Testis (tissue), 3 donors: ENCODE results near the gene LILRB2. TPM values are rescaled to one million over a fixed set of nuclear protein-coding genes. Genes with fewer than 3 reads are reported as not detected.
A peak's percentile ranks its signal among the peaks of the same experiment; 100 is the strongest.

Experiments
- DNase-seq: peaks from one replicate; pipeline ENCODE4 v3.0.0-alpha.2; 2019
- H3K27ac ChIP-seq, 2 donors: fragments of 200-600 bp; sonication (generic); one replicate each; pipeline ENCODE4 v1.5.1; 2019
- H3K27me3 ChIP-seq: fragments of 200-600 bp; sonication (generic); one replicate; pipeline ENCODE4 v1.5.1; 2019
- H3K36me3 ChIP-seq: fragments of 200-600 bp; sonication (generic); one replicate; pipeline ENCODE4 v1.5.1; 2017; ENCODE audit warnings: low read depth; ENCODE audit errors: missing control alignments
- H3K4me1 ChIP-seq: fragments of 200-600 bp; sonication (generic); one replicate; pipeline ENCODE4 v1.5.1; 2019
- H3K4me3 ChIP-seq, 2 donors: fragments of 200-600 bp; sonication (generic); one replicate each; pipeline ENCODE4 v1.5.1; 2017 to 2019
- H3K9me3 ChIP-seq: fragments of 200-600 bp; sonication (generic); one replicate; pipeline ENCODE4 v1.5.1; 2017
- POLR2A ChIP-seq: fragments of 450-650 bp; IDR thresholded peaks from one replicate; pipeline ENCODE4 v1.6.1; 2017; ENCODE audit warnings: antibody characterized with exemption, mild to moderate bottlenecking, moderate library complexity
- WGBS, 2 donors: methylation state at CpG; one replicate each; pipeline ENCODE4 v1.1.5; 2018; 5-methylcytosine and 5-hydroxymethylcytosine counted together
- intact Hi-C: fragments of 100-400 bp; cut with DNase I; formaldehyde crosslinking; loops from one replicate; pipeline ENCODE4 v1.15.1; 2023; ENCODE audit warnings: low total_unique reads
- polyA plus RNA-seq: library from polyadenylated mRNA; stranded (reverse); fragments of 350-450 nt; fragmentation: Illumina TruSeq; extraction: RNeasy Lipid Tissue Mini Kit (QIAGEN cat#74804); gene quantifications from one replicate; pipeline ENCODE4 v1.2.3, GENCODE V29; 2014; ENCODE audit warnings: low read depth, low replicate concordance; ENCODE audit not compliant: insufficient read depth
- total RNA-seq, 2 donors: library from RNA; depleted of rRNA; stranded (reverse); fragments of >200 nt; gene quantifications; one replicate each; pipeline ENCODE4 v1.2.3, GENCODE V29; 2016
- TF ChIP-seq, protein P1 (sequence below), 3 experiments: fragments of 450-650 bp in 2 of 3; fragments of 200-600 bp in 1 of 3; sonication (generic) in 1 of 3; IDR thresholded peaks; one replicate each; pipeline ENCODE4 v1.5.1; 2016 to 2019; ENCODE audit warnings: antibody characterized with exemption in 3 of 3, mild to moderate bottlenecking in 2 of 3, moderate library complexity in 1 of 3

The LILRB2 gene
- total and polyA plus RNA-seq, 3 donors from 2014 or later, result 0.71 to 3.0 (median 0.99) TPM

DNA sequence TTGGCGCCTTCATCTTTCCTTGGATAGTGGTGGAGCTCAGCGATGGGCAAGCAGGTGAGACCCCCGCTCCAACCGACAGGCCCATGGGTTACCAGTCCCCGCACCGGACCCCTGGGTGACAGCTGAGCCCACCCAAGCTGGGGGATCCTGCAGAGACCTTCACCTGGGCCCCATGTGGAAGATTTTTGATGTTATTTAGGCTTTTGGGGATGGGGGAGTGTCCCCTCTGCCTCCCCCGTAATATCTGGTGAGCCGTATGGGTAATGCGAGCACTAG is 37.0 kb upstream of the LILRB2 start:
- WGBS, 2 donors, result 54 to 62% methylated on average over 5 to 9 of the region's 9 CpGs
- Histone ChIP-seq H3K4me1 (no peaks in the 10 kb centered on the region), H3K4me3 (no peak overlapping the region), H3K9me3 (no peaks in the 10 kb centered on the region), H3K36me3 (no peaks in the 10 kb centered on the region), H3K27ac (no peak overlapping the region), H3K27me3 (no peaks in the 10 kb centered on the region)
- no peak for TF ChIP-seq POLR2A
- TF ChIP-seq, protein P1, sequence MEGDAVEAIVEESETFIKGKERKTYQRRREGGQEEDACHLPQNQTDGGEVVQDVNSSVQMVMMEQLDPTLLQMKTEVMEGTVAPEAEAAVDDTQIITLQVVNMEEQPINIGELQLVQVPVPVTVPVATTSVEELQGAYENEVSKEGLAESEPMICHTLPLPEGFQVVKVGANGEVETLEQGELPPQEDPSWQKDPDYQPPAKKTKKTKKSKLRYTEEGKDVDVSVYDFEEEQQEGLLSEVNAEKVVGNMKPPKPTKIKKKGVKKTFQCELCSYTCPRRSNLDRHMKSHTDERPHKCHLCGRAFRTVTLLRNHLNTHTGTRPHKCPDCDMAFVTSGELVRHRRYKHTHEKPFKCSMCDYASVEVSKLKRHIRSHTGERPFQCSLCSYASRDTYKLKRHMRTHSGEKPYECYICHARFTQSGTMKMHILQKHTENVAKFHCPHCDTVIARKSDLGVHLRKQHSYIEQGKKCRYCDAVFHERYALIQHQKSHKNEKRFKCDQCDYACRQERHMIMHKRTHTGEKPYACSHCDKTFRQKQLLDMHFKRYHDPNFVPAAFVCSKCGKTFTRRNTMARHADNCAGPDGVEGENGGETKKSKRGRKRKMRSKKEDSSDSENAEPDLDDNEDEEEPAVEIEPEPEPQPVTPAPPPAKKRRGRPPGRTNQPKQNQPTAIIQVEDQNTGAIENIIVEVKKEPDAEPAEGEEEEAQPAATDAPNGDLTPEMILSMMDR (IDR thresholded peaks at IDR 0.05), result no peak
- no peak for DNase-seq
- intact Hi-C loops, result no loop called here

DNA sequence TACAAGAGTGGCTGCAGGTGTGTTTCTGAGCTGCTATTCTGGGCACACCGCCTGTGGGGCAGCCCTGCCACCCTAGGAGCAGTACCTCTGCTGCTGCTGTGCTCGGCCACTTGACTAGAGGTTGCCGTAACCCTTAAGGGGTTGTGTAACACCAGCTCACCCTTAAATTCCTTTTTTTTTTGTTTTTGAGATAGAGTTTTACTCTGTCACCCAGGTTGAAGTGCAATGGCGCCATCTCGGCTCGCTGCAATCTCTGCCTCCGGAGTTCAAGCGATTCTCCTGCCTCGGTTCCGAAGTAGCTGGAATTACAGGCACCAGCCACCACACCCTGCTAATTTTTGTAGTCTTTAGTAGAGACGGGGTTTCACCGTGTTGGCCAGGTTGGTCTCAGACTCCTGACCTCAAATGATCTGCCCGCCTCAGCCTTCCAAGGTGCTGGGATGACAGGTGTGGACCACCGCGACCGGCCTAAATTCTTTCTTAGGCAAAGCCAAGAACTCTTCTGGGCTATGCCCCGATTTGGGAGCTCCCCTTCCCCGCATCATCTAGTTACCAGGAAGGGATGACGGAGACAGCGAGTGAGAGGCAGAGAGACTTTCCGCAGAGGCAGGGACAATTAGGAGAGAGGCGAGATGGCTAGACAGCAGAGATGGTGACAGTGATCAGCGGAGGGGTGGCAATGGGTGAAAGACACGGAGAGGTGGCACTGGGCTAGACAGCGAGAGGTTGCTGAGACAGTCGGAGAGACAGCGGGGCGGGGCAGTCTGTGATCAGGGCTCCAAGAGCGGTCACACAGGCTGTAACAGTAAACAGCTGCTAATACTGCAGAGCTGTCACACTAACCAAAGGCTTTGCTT is 36.4 kb upstream of the LILRB2 start:
- TF ChIP-seq POLR2A, result no peak
- TF ChIP-seq, protein P1 (IDR thresholded peaks at IDR 0.05), result no peak
- Histone ChIP-seq H3K4me3 (peak overlapping the region in 1 of 2 donors; percentile 38), H3K36me3 (no peaks in the 10 kb centered on the region), H3K27ac (peak overlapping the region in 1 of 2 donors; percentile 59), H3K4me1 (no peaks in the 10 kb centered on the region), H3K27me3 (no peaks in the 10 kb centered on the region), H3K9me3 (no peaks in the 10 kb centered on the region)
- WGBS, 2 donors, result 41 to 75% methylated on average over 29 of the region's 29 CpGs
- intact Hi-C loops, result no loop called here
- DNase-seq, result peak; percentile 51

DNA sequence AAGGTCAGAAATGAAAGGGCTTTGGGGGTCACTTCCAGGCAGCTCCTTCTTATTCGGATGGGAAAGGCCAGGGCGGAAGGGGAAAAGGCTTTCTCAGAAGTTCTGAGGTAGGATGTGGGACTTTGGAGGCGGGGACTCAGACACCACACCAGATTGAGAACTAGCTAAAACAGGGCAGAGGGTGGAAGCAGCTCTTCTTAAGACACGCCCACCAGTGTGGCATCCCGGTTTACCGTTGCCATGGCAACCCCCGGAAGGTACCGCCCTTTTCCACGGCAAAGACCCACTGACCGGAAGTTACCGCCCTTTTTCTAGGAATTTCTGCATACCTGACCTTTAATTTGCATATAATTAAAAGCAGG is 35.8 kb upstream of the LILRB2 start:
- Histone ChIP-seq H3K4me1 (no peaks in the 10 kb centered on the region), H3K36me3 (no peaks in the 10 kb centered on the region), H3K9me3 (no peaks in the 10 kb centered on the region), H3K27ac (peak overlapping the region in 1 of 2 donors; percentile 59), H3K4me3 (peak overlapping the region in 1 of 2 donors; percentile 38), H3K27me3 (no peaks in the 10 kb centered on the region)
- peak; percentile 80 for DNase-seq
- intact Hi-C loops, result no loop called here
- no peak for TF ChIP-seq POLR2A
- TF ChIP-seq, protein P1 (IDR thresholded peaks at IDR 0.05), result no peak
- WGBS, 2 donors, result 33 to 44% methylated on average over 11 of the region's 11 CpGs

DNA sequence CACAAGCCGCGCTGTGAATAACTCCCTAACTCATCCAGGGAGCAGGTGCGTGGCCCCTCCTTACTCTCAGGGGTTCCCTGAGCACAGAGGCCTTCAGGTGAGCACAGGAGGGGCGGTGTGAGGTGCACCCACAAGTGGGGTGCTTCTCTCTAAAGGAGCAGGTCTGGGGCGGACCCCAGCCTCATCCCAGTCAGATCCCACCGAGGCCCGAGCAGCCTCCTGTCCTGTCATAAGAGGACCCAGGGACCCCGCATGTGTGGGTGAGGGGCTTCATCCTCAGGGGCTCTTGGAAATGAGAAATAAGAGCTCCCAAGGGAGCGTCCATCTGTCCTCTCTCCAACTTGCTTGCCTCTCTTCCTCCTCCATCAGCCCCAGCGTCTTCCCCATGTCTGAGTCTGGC is 35.0 kb upstream of the LILRB2 start:
- no peak overlapping the region for H3K4me3 ChIP-seq
- no peaks in the 10 kb centered on the region for H3K4me1 ChIP-seq
- H3K27ac ChIP-seq, result no peak overlapping the region
- WGBS, 2 donors, result 51 to 75% methylated on average over 7 to 10 of the region's 10 CpGs
- no peaks in the 10 kb centered on the region for H3K27me3 ChIP-seq
- TF ChIP-seq, protein P1 (IDR thresholded peaks at IDR 0.05), result no peak
- no peak for TF ChIP-seq POLR2A
- DNase-seq, result no peak
- no peaks in the 10 kb centered on the region for H3K9me3 ChIP-seq
- no peaks in the 10 kb centered on the region for H3K36me3 ChIP-seq
- intact Hi-C loops, result no loop called here
